IMR-90 (cell line): ENCODE data around the gene FOXN3. TPM values are rescaled to one million over a fixed set of nuclear protein-coding genes. Genes with fewer than 3 reads are reported as not detected.

Experiments
- ATAC-seq: fragments of 200-7000 bp; cut with Tn5 transposase; 2 replicates; pipeline ENCODE4 v1.9.1; 2020; ENCODE audit warnings: low read depth, mild to moderate bottlenecking, moderate library complexity
- BruUV-seq: library from RNA; stranded (reverse); fragments of 400-500 nt; replicated peaks from 2 replicates; lab custom pipeline; 2021; lab: Mats Ljungman, UMichigan
- CTCF ChIA-PET: fragments of 300-600 bp; formaldehyde crosslinking; extraction: SDS; loops from one replicate; lab custom pipeline; 2021; ENCODE audit warnings: antibody characterized with exemption; lab: Yijun Ruan, JAX
- POLR2A ChIA-PET: fragments of 300-600 bp; sonication (Branson Sonifier 250); formaldehyde crosslinking; loops from one replicate; lab custom pipeline; 2022; ENCODE audit warnings: antibody characterized with exemption; ENCODE audit not compliant: unreplicated experiment; lab: Charles Lee
- DNase-seq: peaks from one replicate; pipeline ENCODE4 v3.0.0; 2013
- H2AFZ ChIP-seq: replicated peaks from 2 replicates; pipeline ENCODE3; 2013; ENCODE audit warnings: low read length, mild to moderate bottlenecking; ENCODE audit not compliant: poor library complexity
- H2AK5ac ChIP-seq: 2 replicates; pipeline ENCODE4 v1.6.1; 2013; ENCODE audit warnings: low read depth, low read length, inconsistent platforms
- H2AK9ac ChIP-seq: replicated peaks from 2 replicates; pipeline ENCODE3; 2013; ENCODE audit warnings: mild to moderate bottlenecking, low read depth, low read length, moderate library complexity; ENCODE audit not compliant: poor library complexity
- H2BK120ac ChIP-seq: 2 replicates; pipeline ENCODE4 v1.6.1; 2013; ENCODE audit warnings: low read depth, low read length, inconsistent platforms
- H2BK15ac ChIP-seq: 3 replicates; pipeline ENCODE4 v1.6.1; 2013; ENCODE audit warnings: low read depth, low read length, inconsistent platforms
- H2BK20ac ChIP-seq: 2 replicates; pipeline ENCODE4 v1.6.1; 2013; ENCODE audit warnings: low read depth, mild to moderate bottlenecking, inconsistent platforms, low read length, moderate library complexity
- H2BK5ac ChIP-seq: 2 replicates; pipeline ENCODE4 v1.6.1; 2013; ENCODE audit warnings: mild to moderate bottlenecking, low read depth, low read length, inconsistent platforms; ENCODE audit not compliant: poor library complexity, severe bottlenecking
- H3K14ac ChIP-seq: replicated peaks from 2 replicates; pipeline ENCODE4 v1.6.1; 2013; ENCODE audit warnings: low read depth, low read length, inconsistent platforms
- H3K18ac ChIP-seq: 2 replicates; pipeline ENCODE4 v1.6.1; 2013; ENCODE audit warnings: low read depth, low read length, control low read depth
- H3K23ac ChIP-seq: 2 replicates; pipeline ENCODE4 v1.6.1; 2013; ENCODE audit warnings: low read depth, low read length, inconsistent platforms
- H3K27ac ChIP-seq: 2 replicates; pipeline ENCODE4 v1.5.1; 2013; ENCODE audit warnings: mild to moderate bottlenecking, control low read depth, low read length; ENCODE audit not compliant: insufficient read depth
- H3K27me3 ChIP-seq: 2 replicates; pipeline ENCODE4 v1.6.1; 2013; ENCODE audit warnings: low read length; ENCODE audit not compliant: control insufficient read depth, insufficient read depth
- H3K36me3 ChIP-seq: 2 replicates; pipeline ENCODE4 v1.6.1; 2013; ENCODE audit warnings: low read length, mixed read lengths; ENCODE audit not compliant: control insufficient read depth, insufficient read depth
- H3K4ac ChIP-seq: 2 replicates; pipeline ENCODE4 v1.6.1; 2013; ENCODE audit warnings: low read depth, low read length, inconsistent platforms
- H3K4me1 ChIP-seq: 2 replicates; pipeline ENCODE4 v1.6.1; 2013; ENCODE audit warnings: low read length, mixed read lengths; ENCODE audit not compliant: control insufficient read depth, insufficient read depth
- H3K4me2 ChIP-seq: 2 replicates; pipeline ENCODE4 v1.6.1; 2013; ENCODE audit warnings: low read depth, mild to moderate bottlenecking, control low read depth, low read length, moderate library complexity
- H3K4me3 ChIP-seq: 2 replicates; pipeline ENCODE4 v1.5.1; 2013; ENCODE audit warnings: low read depth, mild to moderate bottlenecking, control low read depth, low read length, moderate library complexity; ENCODE audit not compliant: insufficient read depth
- H3K56ac ChIP-seq: 2 replicates; pipeline ENCODE4 v1.6.1; 2013; ENCODE audit warnings: low read length, inconsistent platforms; ENCODE audit not compliant: insufficient read depth; ENCODE audit errors: extremely low read depth
- H3K79me1 ChIP-seq, 2 experiments: 2 replicates each; pipeline ENCODE4 v1.6.1; 2013; ENCODE audit warnings: low read length in 2 of 2, inconsistent platforms in 1 of 2, low read depth in 1 of 2
- H3K9ac ChIP-seq: 2 replicates; pipeline ENCODE4 v1.6.1; 2013; ENCODE audit warnings: low read depth, low read length, control low read depth
- H3K9me1 ChIP-seq: 2 replicates; pipeline ENCODE4 v1.6.1; 2013; ENCODE audit warnings: low read length, inconsistent platforms; ENCODE audit not compliant: insufficient read depth
- H3K9me3 ChIP-seq: 2 replicates; pipeline ENCODE4 v1.6.1; 2013; ENCODE audit warnings: low read length; ENCODE audit not compliant: control insufficient read depth, insufficient read depth
- H4K20me1 ChIP-seq: 2 replicates; pipeline ENCODE4 v1.6.1; 2013; ENCODE audit warnings: low read length, inconsistent platforms; ENCODE audit not compliant: insufficient read depth
- H4K5ac ChIP-seq: 2 replicates; pipeline ENCODE4 v1.6.1; 2013; ENCODE audit warnings: mild to moderate bottlenecking, low read depth, low read length, control low read depth
- H4K8ac ChIP-seq, 2 experiments: 2 replicates each; pipeline ENCODE4 v1.6.1; 2013; ENCODE audit warnings: low read depth in 2 of 2, low read length in 2 of 2, control low read depth in 1 of 2, inconsistent platforms in 1 of 2
- H4K91ac ChIP-seq: 2 replicates; pipeline ENCODE4 v1.6.1; 2013; ENCODE audit warnings: low read depth, low read length, inconsistent platforms; ENCODE audit not compliant: insufficient read depth
- BHLHE40 ChIP-seq: fragments of 150-350 bp; IDR thresholded peaks from 2 replicates; pipeline ENCODE4 v1.6.1; 2016; ENCODE audit warnings: mild to moderate bottlenecking, low read depth, low read length
- CEBPB ChIP-seq: IDR thresholded peaks from 2 replicates; pipeline ENCODE4 v1.6.1; 2012; ENCODE audit warnings: low read depth, low read length, improper control_type of control experiment
- CHD1 ChIP-seq: IDR thresholded peaks from 2 replicates; pipeline ENCODE4 v1.6.1; 2012; ENCODE audit warnings: low read depth, low read length, improper control_type of control experiment
- CTCF ChIP-seq: conservative IDR thresholded peaks from 2 replicates; pipeline ENCODE4 v1.5.1; 2012; ENCODE audit warnings: mild to moderate bottlenecking, low read depth, low read length, improper control_type of control experiment
- ELK1 ChIP-seq: fragments of 150-350 bp; IDR thresholded peaks from 2 replicates; pipeline ENCODE4 v1.6.1; 2016; ENCODE audit warnings: low read depth, mild to moderate bottlenecking, low read length, moderate library complexity, borderline replicate concordance
- FOS ChIP-seq: fragments of 150-350 bp; IDR thresholded peaks from 2 replicates; pipeline ENCODE4 v1.6.1; 2016; ENCODE audit warnings: low read depth, low read length
- MAFK ChIP-seq: IDR thresholded peaks from 2 replicates; pipeline ENCODE4 v1.6.1; 2012; ENCODE audit warnings: low read depth, low read length, improper control_type of control experiment
- MAZ ChIP-seq: IDR thresholded peaks from 2 replicates; pipeline ENCODE4 v1.6.1; 2012; ENCODE audit warnings: low read depth, mild to moderate bottlenecking, low read length, improper control_type of control experiment, moderate library complexity, borderline replicate concordance
- MXI1 ChIP-seq: IDR thresholded peaks from 2 replicates; pipeline ENCODE4 v1.6.1; 2012; ENCODE audit warnings: low read depth, mild to moderate bottlenecking, low read length, moderate library complexity, borderline replicate concordance
- NFE2L2 ChIP-seq: fragments of 150-350 bp; IDR thresholded peaks from 2 replicates; pipeline ENCODE4 v1.6.1; 2016; ENCODE audit warnings: low read depth, mild to moderate bottlenecking, low read length
- POLR2A ChIP-seq: IDR thresholded peaks from 2 replicates; pipeline ENCODE4 v1.6.1; 2012; ENCODE audit warnings: mild to moderate bottlenecking, low read depth, low read length
- RAD21 ChIP-seq: IDR thresholded peaks from 2 replicates; pipeline ENCODE4 v1.6.1; 2012; ENCODE audit warnings: low read length, improper control_type of control experiment
- RCOR1 ChIP-seq: IDR thresholded peaks from 2 replicates; pipeline ENCODE4 v1.6.1; 2012; ENCODE audit warnings: mild to moderate bottlenecking, low read length, improper control_type of control experiment; ENCODE audit not compliant: insufficient replicate concordance
- RFX5 ChIP-seq: IDR thresholded peaks from 2 replicates; pipeline ENCODE4 v1.8.0; 2012; ENCODE audit warnings: low read depth, mild to moderate bottlenecking, low read length, moderate library complexity
- SMC3 ChIP-seq: fragments of 150-350 bp; IDR thresholded peaks from 2 replicates; pipeline ENCODE4 v1.6.1; 2016; ENCODE audit warnings: low read depth, mild to moderate bottlenecking, antibody characterized with exemption, low read length, moderate library complexity
- USF2 ChIP-seq: fragments of 150-350 bp; IDR thresholded peaks from 2 replicates; pipeline ENCODE4 v1.6.1; 2017; ENCODE audit warnings: mild to moderate bottlenecking, antibody characterized with exemption, low read length, low read depth
- WGBS, 2 experiments: methylation state at CpG; one replicate each; pipeline versions ENCODE4 v1.1.5 to v1.1.7; 2013; ENCODE audit warnings: missing lambda C conversion rate in 2 of 2; ENCODE audit not compliant: insufficient read length in 1 of 2; ENCODE audit errors: extremely low coverage in 2 of 2; 5-methylcytosine and 5-hydroxymethylcytosine counted together
- dilution Hi-C: fragments of 300-500 bp; cut with HindIII; formaldehyde crosslinking; loops from one replicate; pipeline ENCODE4 v1.14.3; 2018; ENCODE audit warnings: low sequenced_read_pairs; ENCODE audit not compliant: unreplicated experiment
- in situ Hi-C: fragments of 300-500 bp; cut with MboI; formaldehyde crosslinking; loops from 3 replicates; pipeline ENCODE4 v1.14.3; 2019; ENCODE audit warnings: low sequenced_read_pairs, inconsistent platforms, mixed read lengths
- intact Hi-C: fragments of 100-400 bp; cut with micrococcal nuclease; formaldehyde crosslinking; loops from 2 replicates; pipeline ENCODE4 v1.10.0; 2022
- polyA plus RNA-seq, 3 experiments: library from polyadenylated mRNA; depleted of rRNA; stranded (reverse); fragments of >200 nt; gene quantifications; 2 replicates each; pipeline ENCODE4 v1.2.3, GENCODE V29; 2012; ENCODE audit warnings: low replicate concordance in 1 of 3
- total RNA-seq: library from RNA; depleted of rRNA; stranded (reverse); fragments of >200 nt; gene quantifications from 2 replicates; pipeline ENCODE4 v1.2.3, GENCODE V29; 2012

The FOXN3 gene
- total and polyA plus RNA-seq, 2 of the 4 experiments (the other 2 are of a cell fraction), result 22.6 to 33.7 TPM

GRCh38 chr14:89378119-89378518 lies 38.9 kb downstream of the FOXN3 start:
- TF ChIP-seq RCOR1 (no peak), MAFK (no peak), ELK1 (no peak), MAZ (no peak), RAD21 (peak; percentile 13; the same call in 1 of the 2 replicates), CTCF (no peak), FOS (peak; percentile 42; the same call in 1 of the 2 replicates), CEBPB (peak; percentile 28; the same call in 1 of the 2 replicates), CHD1 (no peak), MXI1 (no peak), NFE2L2 (no peak), RFX5 (no peak), POLR2A (no peak), USF2 (no peak), SMC3 (no peak), BHLHE40 (peak; percentile 82; the same call in 1 of the 2 replicates)
- ChIA-PET CTCF (no interaction called here), POLR2A (no interaction called here)
- Histone ChIP-seq H2BK5ac (no peak overlapping the region), H2AFZ (peak overlapping the region; percentile 58), H3K4me2 (no peak overlapping the region; the same call in 1 of the 2 replicates), H3K14ac (no peak overlapping the region), H4K20me1 (peaks cover 48% of the 10 kb centered on the region), H2AK9ac (no peak overlapping the region), H3K79me1 (peaks cover 32 to 80% of the 10 kb centered on the region in 2 experiments), H3K27ac (no peak overlapping the region), H3K4me1 (peaks cover 6% of the 10 kb centered on the region), H4K5ac (no peak overlapping the region), H3K23ac (no peak overlapping the region), H3K4ac (no peak overlapping the region), H3K18ac (no peak overlapping the region), H3K4me3 (no peak overlapping the region), H3K9me3 (peaks cover 4% of the 10 kb centered on the region; the same call in 1 of the 2 replicates), H2BK20ac (no peak overlapping the region), H3K9me1 (peaks cover 15% of the 10 kb centered on the region), H3K56ac (no peak overlapping the region), H3K9ac (no peak overlapping the region), H3K27me3 (no peaks in the 10 kb centered on the region), H4K91ac (no peak overlapping the region), H4K8ac (no peak overlapping the region), H3K36me3 (peaks cover 3% of the 10 kb centered on the region; the same call in 1 of the 2 replicates), H2AK5ac (no peak overlapping the region), H2BK120ac (no peak overlapping the region), H2BK15ac (no peak overlapping the region)
- DNase-seq, result peak; percentile 93
- intact Hi-C loops (no loop called here), dilution Hi-C loops (no loop called here), in situ Hi-C loops (no loop called here)
- peak; percentile 92 for ATAC-seq
- WGBS, 2 experiments, result no CpG with 5 or more reads among the region's 5 CpGs
- no TSS peak for BruUV-seq
